HG03175 (cell line): ENCODE data around the gene TPRKB.
"Not testable (repeated sequence)": the region's sequence is repeated elsewhere in the genome, so short reads cannot be mapped to it uniquely, and the experiment has no call there.

Source experiments
- ATAC-seq: cut with Tn5 transposase; IDR thresholded peaks from one replicate; pipeline ENCODE4 v1.9.1; 2021; ENCODE audit warnings: mild to moderate bottlenecking, moderate library complexity; ENCODE audit not compliant: unreplicated experiment

The TPRKB gene

GRCh38 chr2:73736855-73737779, at the start of gene TPRKB:
Gene TPRKB (minus strand): TSS chr2:73737345. CDS start chr2:73734569, 2,776 bp downstream.
- ATAC-seq = peak; percentile 97

GRCh38 chr2:73783883-73784282, 46.7 kb upstream of the TPRKB start, which contains the start of gene C2orf78:
Gene C2orf78 (plus strand): TSS chr2:73784183. CDS start chr2:73784310, 127 bp downstream.
- ATAC-seq = not testable (repeated sequence)

- ATAC-seq = not testable (repeated sequence)
Observed at GRCh38 chr2:73783402-73783801, 46.3 kb upstream of the TPRKB start.

- ATAC-seq = no peak
Observed at GRCh38 chr2:73780237-73780582, 43.1 kb upstream of the TPRKB start.

- peak; percentile 100 for ATAC-seq
Observed at GRCh38 chr2:73779467-73780236, 42.5 kb upstream of the TPRKB start, which contains the start of gene DUSP11. Gene DUSP11 (minus strand): TSS chr2:73780103. CDS start chr2:73779974, 129 bp downstream.

GRCh38 chr2:73778867-73779466, 41.8 kb upstream of the TPRKB start:
- not testable (repeated sequence) for ATAC-seq

- ATAC-seq = no peak
Observed at GRCh38 chr2:73776869-73777519, 39.8 kb upstream of the TPRKB start.

- no peak for ATAC-seq
Observed at GRCh38 chr2:73776381-73776780, 39.2 kb upstream of the TPRKB start.

GRCh38 chr2:73772819-73773218, 35.7 kb upstream of the TPRKB start:
- no peak for ATAC-seq

- no peak for ATAC-seq
Observed at GRCh38 chr2:73770725-73771124, 33.6 kb upstream of the TPRKB start.

- no peak for ATAC-seq
Observed at GRCh38 chr2:73766994-73767393, 29.8 kb upstream of the TPRKB start.

GRCh38 chr2:73766349-73766748, 29.2 kb upstream of the TPRKB start:
- no peak for ATAC-seq

- ATAC-seq = no peak
Observed at GRCh38 chr2:73764945-73765344, 27.8 kb upstream of the TPRKB start.

GRCh38 chr2:73762571-73762970, 25.4 kb upstream of the TPRKB start:
- ATAC-seq = no peak

- ATAC-seq = no peak
Observed at GRCh38 chr2:73759904-73760303, 22.8 kb upstream of the TPRKB start.

GRCh38 chr2:73759285-73759764, 22.2 kb upstream of the TPRKB start:
- no peak for ATAC-seq

GRCh38 chr2:73754332-73754731, 17.2 kb upstream of the TPRKB start:
- not testable (repeated sequence) for ATAC-seq

GRCh38 chr2:73749314-73749713, 12.2 kb upstream of the TPRKB start:
- ATAC-seq = no peak

GRCh38 chr2:73746877-73747208, 9.7 kb upstream of the TPRKB start:
- ATAC-seq = no peak

GRCh38 chr2:73746015-73746876, 9.1 kb upstream of the TPRKB start:
- no peak for ATAC-seq
